ENCODE measurements around the gene ADAM10. TPM values are rescaled to one million over a fixed set of nuclear protein-coding genes. Genes with fewer than 3 reads are reported as not detected.

The ADAM10 gene
- total and polyA plus RNA-seq, 2 donors (not counting 1 experiment from before 2014, with no cell fraction given), result 18.8 to 138 TPM

- WGBS (ENCODE audit: insufficient coverage), result 100% methylated on average over 5 of the region's 6 CpGs
- Histone ChIP-seq H4K20me1 (ENCODE audit: control insufficient read depth, insufficient read depth, low read length, poor library complexity, severe bottlenecking) (no peaks in the 10 kb centered on the region), H3K27ac (ENCODE audit: low read length in 2 of 2) (peak overlapping the region in 1 of 2 donors; percentile 74), H3K9ac (ENCODE audit: low read length) (no peak overlapping the region), H3K4me3 (ENCODE audit: control extremely low read depth in 1 of 5, extremely low read depth in 1 of 5, insufficient read depth in 1 of 5, low read depth in 2 of 5, low read length in 4 of 5) (no peak overlapping the region), H3K4me1 (ENCODE audit: control insufficient read depth in 2 of 2, insufficient read depth in 2 of 2, low read length in 2 of 2) (peaks cover 7 to 11% of the 10 kb centered on the region in 2 donors), H3K4me2 (replicated peaks; ENCODE audit: low read depth, low read length, poor library complexity, severe bottlenecking) (no peak overlapping the region), H3K79me2 (ENCODE audit: control insufficient read depth, insufficient read depth, low read length) (peaks cover 9% of the 10 kb centered on the region), H3K27me3 (replicated peaks in 1 of 4; ENCODE audit: control extremely low read depth in 1 of 4, control insufficient read depth in 3 of 4, insufficient read depth in 4 of 4, low read length in 3 of 4) (no peaks in the 10 kb centered on the region), H2AFZ (ENCODE audit: insufficient read depth, low read depth, low read length, poor library complexity, severe bottlenecking) (no peak overlapping the region), H3K9me3 (ENCODE audit: control extremely low read depth in 1 of 3, control insufficient read depth in 2 of 3, insufficient read depth in 1 of 3, low read length in 2 of 3) (peaks cover 0 to 1% (median 0%) of the 10 kb centered on the region in 3 donors), H3K36me3 (replicated peaks in 1 of 2; ENCODE audit: control extremely low read depth in 1 of 2, control insufficient read depth in 1 of 2, extremely low read depth in 1 of 2, insufficient read depth in 2 of 2, low read length in 1 of 2) (peaks cover 18 to 24% of the 10 kb centered on the region in 2 experiments)
- TF ChIP-seq CTCF (IDR thresholded peaks at IDR 0.05), result no peak
- TF ChIP-seq EZH2 (IDR thresholded peaks at IDR 0.05; ENCODE audit: borderline replicate concordance, insufficient read depth, low read depth, low read length, poor library complexity, severe bottlenecking), result no peak
- no peak for DNase-seq
- ATAC-seq (ENCODE audit: low read depth), result no peak
- H3K4me3 Mint-ChIP-seq, result no peak overlapping the region
- H3K9me3 Mint-ChIP-seq (ENCODE audit: insufficient read depth), result peaks cover 2% of the 10 kb centered on the region
- intact Hi-C loops (cut with micrococcal nuclease), result loop anchor here (2.0 kb wide), 1 partner anchor 141 kb away; the partner anchor contains the start of gene MINDY2
- no peaks in the 10 kb centered on the region for H3K27me3 Mint-ChIP-seq
- CTCF ChIA-PET, result no interaction called here
- H3K4me1 Mint-ChIP-seq, result peaks cover 34% of the 10 kb centered on the region
- H3K27ac Mint-ChIP-seq, result no peak overlapping the region
- POLR2A ChIA-PET, result no interaction called here
Observed at GRCh38 chr15:58629625-58630024, 119.9 kb downstream of the ADAM10 start.

GRCh38 chr15:58628206-58628947 lies 121.1 kb downstream of the ADAM10 start:
- ATAC-seq (ENCODE audit: low read depth) (peak; percentile 21), DNase-seq (peak; percentile 38)
- H3K27ac Mint-ChIP-seq, result peak overlapping the region; percentile 50
- peak overlapping the region; percentile 52 for H2AFZ ChIP-seq (ENCODE audit: insufficient read depth, low read depth, low read length, poor library complexity, severe bottlenecking)
- H3K4me2 ChIP-seq (replicated peaks; ENCODE audit: low read depth, low read length, poor library complexity, severe bottlenecking), result peak overlapping the region; percentile 68
- H3K9ac ChIP-seq (ENCODE audit: low read length), result peak overlapping the region; percentile 52
- 100% methylated on average over 1 of the region's 3 CpGs for WGBS (ENCODE audit: insufficient coverage)
- peaks cover 2% of the 10 kb centered on the region for H3K9me3 Mint-ChIP-seq (ENCODE audit: insufficient read depth)
- H3K4me1 Mint-ChIP-seq, result peaks cover 34% of the 10 kb centered on the region
- H3K36me3 ChIP-seq (replicated peaks in 1 of 2; ENCODE audit: control extremely low read depth in 1 of 2, control insufficient read depth in 1 of 2, extremely low read depth in 1 of 2, insufficient read depth in 2 of 2, low read length in 1 of 2), result peaks cover 18 to 24% of the 10 kb centered on the region in 2 experiments
- intact Hi-C loops (cut with micrococcal nuclease), result loop anchor here (2.0 kb wide), 1 partner anchor 142 kb away; the partner anchor contains the start of gene MINDY2
- H3K27me3 ChIP-seq (replicated peaks in 1 of 4; ENCODE audit: control extremely low read depth in 1 of 4, control insufficient read depth in 3 of 4, insufficient read depth in 4 of 4, low read length in 3 of 4), result no peaks in the 10 kb centered on the region
- CTCF ChIA-PET, result no interaction called here
- H3K27ac ChIP-seq (ENCODE audit: low read length in 2 of 2), result peak overlapping the region; percentile 54 to 74
- no peaks in the 10 kb centered on the region for H3K27me3 Mint-ChIP-seq
- no peaks in the 10 kb centered on the region for H4K20me1 ChIP-seq (ENCODE audit: control insufficient read depth, insufficient read depth, low read length, poor library complexity, severe bottlenecking)
- peak overlapping the region; percentile 84 for H3K4me3 Mint-ChIP-seq
- TF ChIP-seq CTCF (IDR thresholded peaks at IDR 0.05) (no peak), EZH2 (IDR thresholded peaks at IDR 0.05; ENCODE audit: borderline replicate concordance, insufficient read depth, low read depth, low read length, poor library complexity, severe bottlenecking) (no peak)
- H3K4me1 ChIP-seq (ENCODE audit: control insufficient read depth in 2 of 2, insufficient read depth in 2 of 2, low read length in 2 of 2), result peaks cover 7 to 11% of the 10 kb centered on the region in 2 donors
- H3K79me2 ChIP-seq (ENCODE audit: control insufficient read depth, insufficient read depth, low read length), result peaks cover 9% of the 10 kb centered on the region
- POLR2A ChIA-PET, result no interaction called here
- peak overlapping the region in 4 of 5 experiments; percentile 23 to 53 (median 35) for H3K4me3 ChIP-seq (ENCODE audit: control extremely low read depth in 1 of 5, extremely low read depth in 1 of 5, insufficient read depth in 1 of 5, low read depth in 2 of 5, low read length in 4 of 5)
- peaks cover 0 to 4% (median 1%) of the 10 kb centered on the region in 3 donors for H3K9me3 ChIP-seq (ENCODE audit: control extremely low read depth in 1 of 3, control insufficient read depth in 2 of 3, insufficient read depth in 1 of 3, low read length in 2 of 3)
